HepG2 (cell line): ENCODE results near the gene TPRN. TPM values are rescaled to one million over a fixed set of nuclear protein-coding genes. Genes with fewer than 3 reads are reported as not detected.

ENCODE experiments used
- ATAC-seq: fragments of 200-7000 bp; cut with Tn5 transposase; 3 replicates; pipeline ENCODE4 v1.9.1; 2020; ENCODE audit warnings: mild to moderate bottlenecking, moderate library complexity
- BruUV-seq: library from RNA; stranded (reverse); fragments of 400-500 nt; replicated peaks from 2 replicates; lab custom pipeline; 2021; lab: Mats Ljungman, UMichigan
- CTCF ChIA-PET: fragments of 300-600 bp; formaldehyde crosslinking; extraction: SDS; loops from one replicate; lab custom pipeline; 2021; ENCODE audit warnings: low total read pairs, inconsistent platforms, low intra/inter-chr PET ratio; lab: Yijun Ruan, JAX
- POLR2A ChIA-PET: fragments of 350-600 bp; sonication (Branson Sonifier 250); formaldehyde crosslinking; loops from one replicate; lab custom pipeline; 2020; ENCODE audit warnings: antibody characterized with exemption, inconsistent platforms; lab: Yijun Ruan, JAX
- DNase-seq: peaks from one replicate; pipeline ENCODE4 v3.0.0-alpha.2; 2015; ENCODE audit warnings: low spot score
- FAIRE-seq: peaks from 3 replicates; lab custom pipeline; 2011; peaks lifted over from hg19 to GRCh38; lab: Jason Lieb, UNC
- H2AFZ ChIP-seq: one replicate; pipeline ENCODE4 v1.6.1; 2011; ENCODE audit warnings: low read length, inconsistent platforms
- H3K27ac ChIP-seq: fragments of 300-600 bp; 3 replicates; pipeline ENCODE4 v1.8.0; 2011; ENCODE audit warnings: mixed run types, mild to moderate bottlenecking, mixed read lengths, low read length, inconsistent platforms; ENCODE audit not compliant: insufficient read depth; ENCODE audit errors: extremely low read length
- H3K27me3 ChIP-seq, 2 experiments: fragments of 200-600 bp in 1 of 2; 2 replicates in 1 of 2; 3 replicates in 1 of 2; pipeline versions ENCODE4 v1.6.0 to v1.8.0; 2011; ENCODE audit warnings: low read length in 2 of 2, mild to moderate bottlenecking in 2 of 2, moderate library complexity in 2 of 2, inconsistent platforms in 1 of 2; ENCODE audit not compliant: insufficient read depth in 2 of 2, control insufficient read depth in 1 of 2
- H3K36me3 ChIP-seq, 2 experiments: fragments of 200-600 bp in 1 of 2; replicated peaks in 1 of 2; 2 replicates in 1 of 2; 3 replicates in 1 of 2; pipeline versions ENCODE4 v1.5.1 to v1.8.0; 2011; ENCODE audit warnings: low read length in 2 of 2, inconsistent platforms in 1 of 2; ENCODE audit not compliant: insufficient read depth in 2 of 2, control insufficient read depth in 1 of 2
- H3K4me1 ChIP-seq: 2 replicates; pipeline ENCODE4 v1.5.1; 2012; ENCODE audit warnings: low read length, inconsistent platforms; ENCODE audit not compliant: insufficient read depth
- H3K4me2 ChIP-seq: 2 replicates; pipeline ENCODE4 v1.6.0; 2011; ENCODE audit warnings: low read depth, low read length, inconsistent platforms
- H3K4me3 ChIP-seq, 3 experiments: fragments of 200-600 bp in 1 of 3; sonication (generic), shearing (Covaris generic) in 1 of 3; replicated peaks in 1 of 3; 2 replicates each; pipeline ENCODE4 v1.5.1; 2011 to 2016; ENCODE audit warnings: low read length in 3 of 3, inconsistent platforms in 2 of 3, low read depth in 2 of 3, mild to moderate bottlenecking in 2 of 3, control low read depth in 1 of 3, mixed read lengths in 1 of 3; ENCODE audit not compliant: insufficient read depth in 1 of 3
- H3K79me2 ChIP-seq: one replicate; pipeline ENCODE4 v1.6.1; 2011; ENCODE audit warnings: low read length, inconsistent platforms; ENCODE audit not compliant: insufficient read depth
- H3K9ac ChIP-seq: 2 replicates; pipeline ENCODE4 v1.6.0; 2011; ENCODE audit warnings: mild to moderate bottlenecking, low read depth, low read length, inconsistent platforms; ENCODE audit not compliant: insufficient read depth
- H3K9me3 ChIP-seq: 2 replicates; pipeline ENCODE4 v1.5.1; 2012; ENCODE audit warnings: mild to moderate bottlenecking, low read length
- H4K20me1 ChIP-seq: 2 replicates; pipeline ENCODE4 v1.6.0; 2011; ENCODE audit warnings: inconsistent platforms, mild to moderate bottlenecking, low read length, moderate library complexity; ENCODE audit not compliant: insufficient read depth
- FOXK1 ChIP-seq: sonication (generic); formaldehyde crosslinking; IDR thresholded peaks from 2 replicates; pipeline ENCODE4 v1.4.0; 2020; ENCODE audit warnings: low read depth, missing genetic modification reagents, borderline replicate concordance
- HES4 ChIP-seq: sonication (generic); formaldehyde crosslinking; IDR thresholded peaks from 2 replicates; pipeline ENCODE4 v1.9.0; 2021; ENCODE audit warnings: mild to moderate bottlenecking, missing genetic modification reagents, borderline replicate concordance
- MIXL1 ChIP-seq: IDR thresholded peaks from 2 replicates; pipeline ENCODE4 v1.6.1; 2016
- NFYB ChIP-seq: sonication (generic); formaldehyde crosslinking; IDR thresholded peaks from 2 replicates; pipeline ENCODE4 v1.4.0; 2020; ENCODE audit warnings: missing genetic modification reagents
- PHF8 ChIP-seq: sonication (generic); formaldehyde crosslinking; IDR thresholded peaks from 2 replicates; pipeline ENCODE4 v1.5.0; 2020; ENCODE audit warnings: missing genetic modification reagents
- SMARCE1 ChIP-seq: fragments of 450-650 bp; IDR thresholded peaks from 2 replicates; pipeline ENCODE4 v1.6.1; 2017; ENCODE audit warnings: borderline replicate concordance
- ZBTB20 ChIP-seq: sonication (generic); formaldehyde crosslinking; IDR thresholded peaks from 2 replicates; pipeline ENCODE4 v1.8.1; 2023; ENCODE audit warnings: missing genetic modification reagents, low read depth, mild to moderate bottlenecking, borderline replicate concordance
- ZNF431 ChIP-seq: sonication (generic); formaldehyde crosslinking; IDR thresholded peaks from 2 replicates; pipeline ENCODE4 v1.9.0; 2022; ENCODE audit warnings: missing genetic modification reagents, low read depth, mild to moderate bottlenecking, borderline replicate concordance
- ZNF512 ChIP-seq: sonication (generic); formaldehyde crosslinking; IDR thresholded peaks from 2 replicates; pipeline ENCODE4 v1.4.0; 2020; ENCODE audit warnings: mild to moderate bottlenecking, missing genetic modification reagents
- ZNF558 ChIP-seq: sonication (generic); formaldehyde crosslinking; IDR thresholded peaks from 2 replicates; pipeline ENCODE4 v1.9.0; 2022; ENCODE audit warnings: mild to moderate bottlenecking, missing genetic modification reagents, borderline replicate concordance
- WGBS: methylation state at CpG from one replicate; pipeline ENCODE4 v1.1.6; 2017; ENCODE audit warnings: low lambda C conversion rate; 5-methylcytosine and 5-hydroxymethylcytosine counted together
- in situ Hi-C: cut with HindIII; loops from 2 replicates; pipeline ENCODE4 v1.10.0; 2017; ENCODE audit warnings: low pct_unique_long_range_greater_than_20kb; ENCODE audit not compliant: extremely low pct_ligation_motif_present
- intact Hi-C: fragments of 100-400 bp; cut with micrococcal nuclease; formaldehyde crosslinking; loops from one replicate; pipeline ENCODE4 v1.10.0; 2022; ENCODE audit not compliant: unreplicated experiment
- polyA plus RNA-seq, 8 experiments: library from polyadenylated mRNA; depleted of rRNA in 3 of 8; stranded (reverse) in 7 of 8; unstranded in 1 of 8; fragments of >200 nt; fragmentation: Illumina TruSeq in 4 of 8; extraction: Trizol in 4 of 8; gene quantifications; 2 replicates each; pipeline versions ENCODE4 v1.2.1 to v1.2.3, GENCODE V29; 2011 to 2016; ENCODE audit warnings: low read depth in 4 of 8, missing spikeins in 1 of 8, mixed read lengths in 1 of 8; ENCODE audit not compliant: insufficient read depth in 1 of 8
- total RNA-seq, 5 experiments: library from RNA; depleted of rRNA; stranded (reverse); fragments of >200 nt; fragmentation: Illumina TruSeq; extraction: Trizol; gene quantifications; 2 replicates each; pipeline ENCODE4 v1.2.3, GENCODE V29; 2016; ENCODE audit warnings: low read depth in 1 of 5
- TF ChIP-seq, protein P1 (sequence below): sonication (generic); formaldehyde crosslinking; IDR thresholded peaks from 2 replicates; pipeline ENCODE4 v1.8.0; 2022; ENCODE audit warnings: mild to moderate bottlenecking, missing genetic modification reagents
- TF ChIP-seq, protein P2 (sequence below): sonication (generic); formaldehyde crosslinking; IDR thresholded peaks from 2 replicates; pipeline ENCODE4 v1.4.0; 2020; ENCODE audit warnings: missing genetic modification reagents

TPRN gene
- total and polyA plus RNA-seq, 2 of the 13 experiments (the other 11 are each of a cell fraction or from before 2014, with no cell fraction given): 10.1 to 19.2 TPM

GRCh38 chr9:137165250-137165836 lies 35.2 kb downstream of the TPRN start (continued):
- TF ChIP-seq ZNF431 (CRISPR knock-in tag): no peak

GRCh38 chr9:137164370-137165249 lies 35.9 kb downstream of the TPRN start:
- H3K27me3 ChIP-seq: peaks cover 21 to 83% of the 10 kb centered on the region in 2 experiments; a peak in 4 of 5 replicates
- POLR2A ChIA-PET: no interaction called here
- intact Hi-C loops: no loop called here
- no peak for TF ChIP-seq MIXL1 (CRISPR knock-in tag)
- TF ChIP-seq SMARCE1: no peak
- TF ChIP-seq PHF8 (CRISPR knock-in tag): no peak
- TF ChIP-seq, protein P1, sequence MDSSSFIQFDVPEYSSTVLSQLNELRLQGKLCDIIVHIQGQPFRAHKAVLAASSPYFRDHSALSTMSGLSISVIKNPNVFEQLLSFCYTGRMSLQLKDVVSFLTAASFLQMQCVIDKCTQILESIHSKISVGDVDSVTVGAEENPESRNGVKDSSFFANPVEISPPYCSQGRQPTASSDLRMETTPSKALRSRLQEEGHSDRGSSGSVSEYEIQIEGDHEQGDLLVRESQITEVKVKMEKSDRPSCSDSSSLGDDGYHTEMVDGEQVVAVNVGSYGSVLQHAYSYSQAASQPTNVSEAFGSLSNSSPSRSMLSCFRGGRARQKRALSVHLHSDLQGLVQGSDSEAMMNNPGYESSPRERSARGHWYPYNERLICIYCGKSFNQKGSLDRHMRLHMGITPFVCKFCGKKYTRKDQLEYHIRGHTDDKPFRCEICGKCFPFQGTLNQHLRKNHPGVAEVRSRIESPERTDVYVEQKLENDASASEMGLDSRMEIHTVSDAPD: no peak
- TF ChIP-seq HES4 (CRISPR knock-in tag): no peak
- TF ChIP-seq, protein P2, sequence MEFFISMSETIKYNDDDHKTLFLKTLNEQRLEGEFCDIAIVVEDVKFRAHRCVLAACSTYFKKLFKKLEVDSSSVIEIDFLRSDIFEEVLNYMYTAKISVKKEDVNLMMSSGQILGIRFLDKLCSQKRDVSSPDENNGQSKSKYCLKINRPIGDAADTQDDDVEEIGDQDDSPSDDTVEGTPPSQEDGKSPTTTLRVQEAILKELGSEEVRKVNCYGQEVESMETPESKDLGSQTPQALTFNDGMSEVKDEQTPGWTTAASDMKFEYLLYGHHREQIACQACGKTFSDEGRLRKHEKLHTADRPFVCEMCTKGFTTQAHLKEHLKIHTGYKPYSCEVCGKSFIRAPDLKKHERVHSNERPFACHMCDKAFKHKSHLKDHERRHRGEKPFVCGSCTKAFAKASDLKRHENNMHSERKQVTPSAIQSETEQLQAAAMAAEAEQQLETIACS (CRISPR knock-in tag): no peak
- no peak for TF ChIP-seq ZNF512 (CRISPR knock-in tag)
- TF ChIP-seq FOXK1: no peak
- no peak for TF ChIP-seq ZNF558 (CRISPR knock-in tag)
- TF ChIP-seq NFYB: no peak
- TF ChIP-seq ZBTB20 (CRISPR knock-in tag): no peak

More at GRCh38 chr9:137164370-137165249, 35.9 kb downstream of the TPRN start:
- no peak overlapping the region for H3K4me2 ChIP-seq
- H4K20me1 ChIP-seq: no peaks in the 10 kb centered on the region
- H3K9me3 ChIP-seq: no peaks in the 10 kb centered on the region
- FAIRE-seq (no peak), ATAC-seq (no peak), DNase-seq (no peak)
- no peaks in the 10 kb centered on the region for H3K36me3 ChIP-seq
- CTCF ChIA-PET: no interaction called here
- no peak overlapping the region for H3K9ac ChIP-seq
- 47% methylated on average over 31 of the region's 34 CpGs for WGBS
- H3K4me3 ChIP-seq: no peak overlapping the region
- no peaks in the 10 kb centered on the region; the same call in 1 of the 2 replicates for H3K4me1 ChIP-seq
- no peaks in the 10 kb centered on the region for H3K79me2 ChIP-seq
- BruUV-seq: no TSS peak
- H3K27ac ChIP-seq: no peak overlapping the region
- in situ Hi-C loops: no loop called here
- no peak overlapping the region for H2AFZ ChIP-seq
